Measurements from ENCODE around the gene POLD4. TPM values are rescaled to one million over a fixed set of nuclear protein-coding genes. Genes with fewer than 3 reads are reported as not detected.

POLD4 gene
- total RNA-seq, 1 donor = 43.2 TPM

- no peak overlapping the region for H3K4me3 ChIP-seq (ENCODE audit: low read depth, low read length)
- peak; percentile 42 for DNase-seq (ENCODE audit: low read depth)
- no peak for TF ChIP-seq CTCF (IDR thresholded peaks at IDR 0.05; ENCODE audit: insufficient read depth, low read depth, low read length)
These were observed 13.2 kb upstream of the POLD4 start for GRCh38 chr11:67366546-67366945.

GRCh38 chr11:67365736-67366444, 12.5 kb upstream of the POLD4 start:
- H3K4me3 ChIP-seq (ENCODE audit: low read depth, low read length) = no peak overlapping the region
- TF ChIP-seq CTCF (IDR thresholded peaks at IDR 0.05; ENCODE audit: insufficient read depth, low read depth, low read length) = no peak
- DNase-seq (ENCODE audit: low read depth) = no peak

GRCh38 chr11:67364783-67365722, 11.7 kb upstream of the POLD4 start:
- TF ChIP-seq CTCF (IDR thresholded peaks at IDR 0.05; ENCODE audit: insufficient read depth, low read depth, low read length) = no peak
- DNase-seq (ENCODE audit: low read depth) = no peak
- no peak overlapping the region for H3K4me3 ChIP-seq (ENCODE audit: low read depth, low read length)

- no peak overlapping the region for H3K4me3 ChIP-seq (ENCODE audit: low read depth, low read length)
- no peak for TF ChIP-seq CTCF (IDR thresholded peaks at IDR 0.05; ENCODE audit: insufficient read depth, low read depth, low read length)
- no peak for DNase-seq (ENCODE audit: low read depth)
These were observed 10.8 kb upstream of the POLD4 start for GRCh38 chr11:67364169-67364568.

GRCh38 chr11:67357831-67358670, 4.7 kb upstream of the POLD4 start:
- peak; percentile 54 for DNase-seq (ENCODE audit: low read depth)
- TF ChIP-seq CTCF (IDR thresholded peaks at IDR 0.05; ENCODE audit: insufficient read depth, low read depth, low read length) = no peak
- H3K4me3 ChIP-seq (ENCODE audit: low read depth, low read length) = no peak overlapping the region

- DNase-seq (ENCODE audit: low read depth) = peak; percentile 83
- no peak overlapping the region for H3K4me3 ChIP-seq (ENCODE audit: low read depth, low read length)
- TF ChIP-seq CTCF (IDR thresholded peaks at IDR 0.05; ENCODE audit: insufficient read depth, low read depth, low read length) = peak; percentile 96
These were observed 3.7 kb upstream of the POLD4 start for GRCh38 chr11:67356864-67357561.
